Cardiac septum (tissue), 1 donor: ENCODE measurements around the gene MBLAC1. TPM values are rescaled to one million over a fixed set of nuclear protein-coding genes. Genes with fewer than 3 reads are reported as not detected.

ENCODE experiments used
- DNase-seq: peaks from one replicate; pipeline ENCODE4 v3.0.0-alpha.2; 2020; ENCODE audit warnings: low spot score
- intact Hi-C: fragments of 100-400 bp; cut with DNase I; formaldehyde crosslinking; loops from one replicate; pipeline ENCODE4 v1.14.0; 2022
- long read RNA-seq: library from polyadenylated mRNA; unstranded; transcript quantifications from one replicate; pipeline ENCODE4 v2.0.0, GENCODE V29; 2021
- total RNA-seq: library from RNA; stranded (reverse); fragmentation: NEBNext Ultra II Directional; extraction: Animal tissue kit (Norgen Biotek cat#: 25700); gene quantifications from one replicate; pipeline ENCODE4 v1.2.1, GENCODE V29; 2021
- donor health status: DM: no; HTN: no; CAD: no.

MBLAC1 gene
- total RNA-seq: 1.5 TPM
- long read RNA-seq, partial matches to known transcripts: 0 of 5 reads
- long read RNA-seq, other reads (novel, unspliced or antisense): 0 of 5 reads

- DNase-seq: peak; percentile 95
- intact Hi-C loops: loop anchor here (1.0 to 5.0 kb wide), 4 partner anchors 8 to 135 kb away; partner anchors contain the start of genes AP4M1, CNPY4, COPS6 and MCM7
Observed at GRCh38 chr7:100126931-100127865, at the start of gene MBLAC1. Gene MBLAC1, plus strand, starts transcription at chr7:100126967. Its CDS starts 429 bp downstream, at chr7:100127396.

- intact Hi-C loops: no loop called here
- no peak for DNase-seq
Observed at GRCh38 chr7:100077205-100077604, 49.6 kb upstream of the MBLAC1 start.

GRCh38 chr7:100079024-100079560 lies 47.7 kb upstream of the MBLAC1 start:
- intact Hi-C loops: no loop called here

DNA sequence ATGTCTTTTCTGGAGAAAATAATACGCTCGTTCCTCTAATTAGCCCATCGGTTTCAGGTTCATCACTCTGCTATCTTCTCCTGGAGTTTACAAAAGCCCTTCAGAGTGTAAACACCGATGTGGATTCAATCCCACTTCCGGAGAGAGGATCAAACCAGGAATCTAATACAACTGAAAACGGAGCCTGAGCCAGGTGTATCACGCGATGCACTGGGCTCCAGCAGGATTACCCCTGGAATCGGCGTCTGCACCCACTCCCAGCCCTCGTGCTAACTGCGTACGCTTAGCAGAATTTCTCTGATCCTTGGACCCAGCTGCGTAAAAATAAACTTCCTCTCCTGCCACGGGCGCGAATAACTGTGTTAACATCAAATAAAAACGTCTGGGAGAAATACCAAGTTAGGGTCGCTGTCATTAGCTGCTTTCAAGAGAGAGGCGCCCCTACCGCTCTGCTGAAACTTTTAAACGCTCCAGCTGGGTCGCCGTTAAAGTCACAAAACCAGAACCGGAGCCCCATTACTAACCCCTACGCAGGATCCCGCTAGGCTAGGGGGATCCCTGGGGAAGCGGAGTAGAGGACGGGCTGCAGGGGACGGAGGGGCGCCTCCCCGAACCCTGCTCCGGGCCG lies 45.7 kb upstream of the MBLAC1 start:
- intact Hi-C loops: loop anchor here (5.0 to 10.0 kb wide), 2 partner anchors 84 to 166 kb away; partner anchors contain the start of gene TRIM4
- DNase-seq: no peak

More at GRCh38 chr7:100079024-100079560, 47.7 kb upstream of the MBLAC1 start:
- no peak for DNase-seq

GRCh38 chr7:100081535-100082102 lies 45.1 kb upstream of the MBLAC1 start, which contains the start of gene ZNF3:
Gene ZNF3, minus strand, starts transcription at chr7:100081723. Its CDS starts 4,366 bp downstream, at chr7:100077357.
- peak; percentile 99 for DNase-seq
- intact Hi-C loops: loop anchor here (5.0 to 10.0 kb wide), 2 partner anchors 84 to 167 kb away; partner anchors contain the start of gene TRIM4

GRCh38 chr7:100082978-100083377 lies 43.8 kb upstream of the MBLAC1 start:
- no peak for DNase-seq
- intact Hi-C loops: loop anchor here (5.0 to 10.0 kb wide), 2 partner anchors 86 to 168 kb away; partner anchors contain the start of gene TRIM4

DNA sequence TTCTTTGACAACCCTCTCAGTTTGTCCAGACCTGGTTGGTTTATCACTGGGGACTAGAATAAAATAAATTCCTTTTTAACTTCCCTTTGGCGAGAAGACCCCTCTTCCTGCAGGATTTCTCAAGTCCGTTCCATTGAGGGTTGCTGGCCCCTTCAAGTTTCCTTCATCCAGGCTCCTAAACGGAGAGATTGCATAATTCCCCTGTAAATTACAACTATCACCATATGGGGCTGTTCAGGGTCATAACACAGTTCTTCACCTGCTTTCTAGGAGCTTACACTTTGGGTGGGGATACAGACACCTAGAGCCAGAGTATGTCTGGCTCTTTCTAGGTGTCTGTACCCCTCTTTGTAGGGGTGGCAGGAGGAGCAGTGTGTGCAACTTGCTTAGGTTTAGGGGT lies 41.3 kb upstream of the MBLAC1 start:
- DNase-seq: no peak
- intact Hi-C loops: loop anchor here (5.0 to 10.0 kb wide), 2 partner anchors 42 to 171 kb away; partner anchors contain the start of genes MBLAC1 and TRIM4

DNA sequence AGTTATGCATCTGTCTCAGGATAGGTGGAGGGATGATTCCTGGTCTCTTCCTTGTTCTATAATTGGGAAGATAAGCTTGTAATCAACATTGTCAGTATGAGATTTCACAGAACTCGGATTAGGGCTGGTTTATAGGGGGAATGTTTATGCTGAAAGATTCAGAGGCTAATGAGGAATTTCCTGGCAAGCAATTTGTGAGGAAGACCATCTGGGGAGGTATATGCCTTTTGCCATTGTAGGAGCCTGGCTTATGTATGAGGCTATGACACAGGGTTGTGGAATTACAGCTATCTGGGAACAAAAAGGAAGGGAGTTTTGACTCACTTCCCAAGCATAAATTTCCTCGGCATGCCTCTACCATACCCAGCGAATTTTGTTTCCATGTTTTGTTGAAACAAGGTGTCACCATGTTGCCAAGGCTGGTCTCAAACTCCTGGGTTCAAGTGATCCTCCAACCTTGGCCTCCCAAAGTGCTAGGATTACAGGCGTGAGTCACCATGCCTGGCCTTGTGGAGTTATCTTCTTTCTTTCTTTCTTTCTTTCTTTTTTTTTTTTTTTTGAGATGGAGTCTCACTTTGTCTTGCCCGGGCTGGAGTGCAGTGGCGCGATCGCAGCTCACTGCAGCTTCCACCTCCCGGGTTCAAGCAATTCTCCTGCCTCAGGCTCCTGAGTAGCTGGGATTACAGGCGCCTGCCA lies 39.6 kb upstream of the MBLAC1 start:
- DNase-seq: no peak
- intact Hi-C loops: loop anchor here (5.0 to 10.0 kb wide), 2 partner anchors 40 to 172 kb away; partner anchors contain the start of genes MBLAC1 and TRIM4

GRCh38 chr7:100088095-100088620 lies 38.6 kb upstream of the MBLAC1 start:
- intact Hi-C loops: loop anchor here (5.0 to 10.0 kb wide), 2 partner anchors 39 to 173 kb away; partner anchors contain the start of genes MBLAC1 and TRIM4

GRCh38 chr7:100088621-100089457 lies 37.9 kb upstream of the MBLAC1 start, which contains the start of gene COPS6:
Gene COPS6, plus strand, starts transcription at chr7:100088969. Its CDS starts 22 bp downstream, at chr7:100088991.
- peak; percentile 92 for DNase-seq
- intact Hi-C loops: loop anchor here (5.0 to 10.0 kb wide), 2 partner anchors 38 to 174 kb away; partner anchors contain the start of genes MBLAC1 and TRIM4

More at GRCh38 chr7:100088095-100088620, 38.6 kb upstream of the MBLAC1 start:
- no peak for DNase-seq

DNA sequence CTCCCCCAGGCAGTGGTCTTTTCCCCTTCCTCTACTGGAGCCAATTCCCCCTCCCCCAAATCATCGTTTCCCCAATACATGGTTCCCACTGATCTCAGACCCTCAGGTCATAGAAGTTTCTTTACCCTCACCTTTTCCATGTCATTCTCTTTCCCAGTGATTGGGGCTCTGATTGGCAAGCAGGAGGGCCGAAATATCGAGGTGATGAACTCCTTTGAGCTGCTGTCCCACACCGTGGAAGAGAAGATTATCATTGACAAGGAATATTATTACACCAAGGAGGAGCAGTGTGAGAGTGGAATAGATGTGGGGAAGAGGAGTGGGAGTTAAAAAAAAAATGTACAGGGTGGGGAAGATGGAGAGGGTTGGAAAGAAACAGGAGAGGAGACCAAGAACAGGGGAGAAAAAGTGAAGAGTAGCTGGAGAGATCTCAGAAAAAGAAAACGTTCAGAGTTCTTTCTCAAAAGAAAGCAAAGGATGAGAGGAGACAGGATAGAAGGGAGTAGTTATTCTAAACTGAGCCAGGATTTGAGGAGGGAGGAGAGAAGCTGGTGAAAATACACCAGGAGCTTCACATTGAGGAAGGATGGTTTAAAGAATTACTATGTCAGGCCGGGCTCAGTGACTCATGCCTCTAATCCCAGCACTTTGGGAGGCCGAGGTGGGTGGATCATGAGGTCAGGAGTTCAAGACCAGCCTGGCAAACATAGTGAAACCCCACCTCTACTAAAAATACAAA lies 37.1 kb upstream of the MBLAC1 start:
- no peak for DNase-seq
- intact Hi-C loops: loop anchor here (5.0 to 10.0 kb wide), 2 partner anchors 38 to 175 kb away; partner anchors contain the start of genes MBLAC1 and TRIM4

GRCh38 chr7:100090527-100091410 lies 36.0 kb upstream of the MBLAC1 start:
- intact Hi-C loops: no loop called here
- no peak for DNase-seq

DNA sequence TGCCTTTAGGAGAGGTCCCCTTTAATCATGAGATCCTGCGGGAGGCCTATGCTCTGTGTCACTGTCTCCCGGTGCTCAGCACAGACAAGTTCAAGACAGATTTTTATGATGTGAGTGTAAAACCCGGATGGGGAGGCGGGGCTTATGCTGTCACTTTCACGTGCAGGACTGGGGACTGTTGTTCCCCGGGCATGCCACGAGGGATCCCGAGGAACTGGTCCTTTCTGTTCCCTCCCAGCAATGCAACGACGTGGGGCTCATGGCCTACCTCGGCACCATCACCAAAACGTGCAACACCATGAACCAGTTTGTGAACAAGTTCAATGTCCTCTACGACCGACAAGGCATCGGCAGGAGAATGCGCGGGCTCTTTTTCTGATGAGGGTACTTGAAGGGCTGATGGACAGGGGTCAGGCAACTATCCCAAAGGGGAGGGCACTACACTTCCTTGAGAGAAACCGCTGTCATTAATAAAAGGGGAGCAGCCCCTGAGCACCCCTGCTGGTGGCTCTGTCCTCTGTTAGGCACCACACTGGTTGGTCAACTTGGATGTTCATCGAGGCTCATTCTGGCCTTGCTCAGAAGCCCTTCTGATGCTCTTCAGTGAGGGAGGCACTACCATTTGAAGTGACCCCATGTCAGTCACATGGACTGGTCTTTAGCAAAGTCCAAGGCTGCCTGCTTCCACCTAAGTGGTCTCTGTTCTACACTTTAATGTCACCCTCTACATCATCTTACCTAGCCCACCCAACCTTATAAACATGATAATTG lies 35.2 kb upstream of the MBLAC1 start:
- intact Hi-C loops: no loop called here
- DNase-seq: no peak

DNA sequence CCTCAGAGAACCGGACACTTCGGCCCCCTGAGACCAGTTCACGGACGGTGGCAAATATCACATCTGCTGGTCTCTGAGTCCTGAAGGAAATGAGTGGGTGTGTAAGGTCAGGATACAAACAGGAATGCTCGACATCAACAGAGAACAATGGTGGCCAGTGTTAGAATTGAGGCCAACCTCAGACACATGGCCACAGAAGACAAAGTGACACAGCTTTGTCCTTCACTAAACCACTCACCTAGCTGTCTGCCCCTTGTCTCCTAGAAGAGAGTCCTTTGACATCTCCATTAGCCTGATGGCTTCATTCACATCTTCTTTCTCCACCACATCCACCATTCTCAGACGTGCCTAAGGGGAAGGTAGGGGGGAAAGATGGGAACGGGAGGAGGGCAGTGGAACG lies 33.7 kb upstream of the MBLAC1 start:
- no peak for DNase-seq
- intact Hi-C loops: no loop called here

GRCh38 chr7:100093498-100093897 lies 33.3 kb upstream of the MBLAC1 start:
- intact Hi-C loops: no loop called here

More at GRCh38 chr7:100093498-100093897, 33.3 kb upstream of the MBLAC1 start:
- no peak for DNase-seq
